ENCODE data around the gene SCGB3A1.

The SCGB3A1 gene

DNA sequence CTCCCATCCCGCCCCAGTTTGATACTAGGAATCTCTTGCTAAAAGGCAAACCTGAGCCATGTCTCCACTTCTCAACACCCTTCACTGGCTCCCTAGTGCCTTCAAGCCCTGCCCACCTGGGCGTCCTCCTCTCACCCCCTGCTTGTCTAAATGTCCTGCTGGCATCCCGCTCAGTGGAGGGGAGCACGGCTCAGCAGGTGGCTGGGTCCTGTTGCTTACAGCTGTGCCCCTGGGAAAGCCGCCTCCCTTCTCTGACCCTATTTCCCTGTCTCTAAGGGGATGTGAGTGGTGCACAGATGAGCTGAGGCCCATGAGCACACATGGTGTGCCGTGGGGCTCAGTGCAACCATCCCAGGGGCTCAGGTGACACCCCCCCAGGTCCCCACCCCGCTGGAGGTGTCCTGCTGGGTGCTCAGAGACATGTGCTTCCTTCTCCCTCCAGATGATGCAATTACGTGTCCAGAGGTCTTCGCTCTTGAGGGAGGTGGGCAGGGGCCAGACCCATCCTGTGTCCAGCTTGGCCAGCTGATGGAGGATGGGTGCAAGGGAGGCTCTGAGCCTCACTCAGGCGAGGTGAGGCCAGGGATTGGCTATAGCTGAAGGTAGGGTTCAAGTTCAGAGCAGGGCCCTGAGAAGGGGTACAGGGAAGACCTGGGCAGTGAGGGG lies 34.0 kb upstream of the SCGB3A1 start:
- no peak for DNase-seq

- DNase-seq: no peak
Measured at GRCh38 chr5:180624587-180624986, 33.3 kb upstream of the SCGB3A1 start.

DNA sequence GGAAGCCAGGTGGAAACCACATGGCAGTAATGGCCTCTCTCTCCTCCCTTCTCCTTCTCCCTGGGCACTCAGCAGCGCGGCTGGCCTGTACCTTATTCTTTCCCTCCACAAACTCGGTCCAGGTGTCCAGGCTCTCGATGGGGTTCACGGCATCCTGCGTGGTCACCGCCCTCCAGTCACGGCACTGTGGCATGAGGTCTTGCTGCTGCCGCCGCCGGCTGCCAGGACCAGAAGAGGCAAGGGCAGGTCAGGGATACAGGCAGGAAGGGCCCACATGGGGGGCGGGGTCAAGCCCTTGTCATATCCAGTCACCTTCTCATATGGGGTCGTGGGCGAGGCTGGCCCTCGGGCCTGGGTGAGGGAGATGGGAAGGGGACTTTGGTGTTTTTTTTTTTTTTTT lies 32.5 kb upstream of the SCGB3A1 start:
- DNase-seq: no peak

DNA sequence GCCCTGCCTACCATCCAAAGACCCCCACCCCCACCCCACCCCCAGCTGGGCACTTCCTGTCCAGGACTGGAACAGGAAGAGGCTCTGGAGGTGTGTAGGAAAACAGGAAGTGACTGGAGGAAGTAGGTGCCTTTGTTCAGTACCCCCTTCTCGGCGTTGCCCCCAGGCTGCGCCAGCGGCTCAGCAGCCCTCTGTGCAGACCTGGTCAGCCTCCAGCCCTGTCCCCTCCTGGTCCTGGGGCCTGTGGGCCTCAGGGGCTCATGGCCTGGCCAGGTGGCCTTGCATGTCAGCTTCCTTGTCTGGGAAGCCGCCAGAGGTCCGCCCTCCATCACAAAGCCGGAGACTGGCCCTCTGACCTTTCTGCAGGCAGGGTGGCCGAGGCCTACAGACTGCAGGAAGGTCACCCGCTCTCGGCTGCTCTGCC lies 32.1 kb upstream of the SCGB3A1 start:
- no peak for DNase-seq

GRCh38 chr5:180622910-180623309 lies 31.6 kb upstream of the SCGB3A1 start:
- no peak for DNase-seq

GRCh38 chr5:180621311-180621710 lies 30.0 kb upstream of the SCGB3A1 start:
- no peak for DNase-seq

GRCh38 chr5:180620014-180620413 lies 28.7 kb upstream of the SCGB3A1 start:
- DNase-seq: no peak

DNA sequence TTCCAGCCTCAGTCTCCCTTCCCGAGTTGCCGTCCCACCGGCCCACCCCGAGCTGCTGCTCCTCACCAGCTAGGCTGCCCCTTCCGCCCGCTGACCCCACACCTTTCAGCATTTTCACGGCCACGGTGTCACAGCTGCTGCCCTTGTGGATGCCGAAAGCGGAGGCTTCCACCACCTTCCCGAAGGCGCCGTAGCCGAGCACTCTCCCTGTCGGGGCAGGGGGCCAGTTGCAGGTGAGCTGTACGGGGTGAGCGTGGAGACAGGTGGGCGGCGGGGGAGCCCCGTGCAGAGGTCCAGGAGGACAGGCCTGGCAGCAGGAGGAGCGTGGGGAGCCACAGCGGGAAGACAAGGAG lies 28.2 kb upstream of the SCGB3A1 start:
- DNase-seq: no peak

- peak; percentile 50 for DNase-seq
Measured at GRCh38 chr5:180618829-180619562, 27.7 kb upstream of the SCGB3A1 start.

- no peak for DNase-seq
Measured at GRCh38 chr5:180618487-180618828, 27.2 kb upstream of the SCGB3A1 start.

DNA sequence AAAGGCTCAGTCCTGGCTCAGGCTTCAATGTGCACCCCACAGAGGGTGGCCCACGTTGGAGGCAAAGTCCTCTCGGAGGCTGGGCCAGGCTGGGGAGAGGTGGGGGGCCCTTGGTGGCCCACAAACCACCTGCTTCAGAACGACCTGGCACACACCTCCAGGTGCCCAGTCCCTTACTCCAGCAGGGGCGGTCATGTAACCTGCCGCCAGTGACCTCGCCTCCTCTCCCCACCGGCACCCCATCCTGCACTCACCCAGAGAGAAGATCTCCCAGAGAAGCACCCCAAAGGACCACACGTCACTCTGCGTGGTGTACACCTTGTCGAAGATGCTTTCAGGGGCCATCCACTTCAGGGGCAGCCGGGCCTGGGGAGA lies 22.5 kb upstream of the SCGB3A1 start:
- DNase-seq: no peak

DNA sequence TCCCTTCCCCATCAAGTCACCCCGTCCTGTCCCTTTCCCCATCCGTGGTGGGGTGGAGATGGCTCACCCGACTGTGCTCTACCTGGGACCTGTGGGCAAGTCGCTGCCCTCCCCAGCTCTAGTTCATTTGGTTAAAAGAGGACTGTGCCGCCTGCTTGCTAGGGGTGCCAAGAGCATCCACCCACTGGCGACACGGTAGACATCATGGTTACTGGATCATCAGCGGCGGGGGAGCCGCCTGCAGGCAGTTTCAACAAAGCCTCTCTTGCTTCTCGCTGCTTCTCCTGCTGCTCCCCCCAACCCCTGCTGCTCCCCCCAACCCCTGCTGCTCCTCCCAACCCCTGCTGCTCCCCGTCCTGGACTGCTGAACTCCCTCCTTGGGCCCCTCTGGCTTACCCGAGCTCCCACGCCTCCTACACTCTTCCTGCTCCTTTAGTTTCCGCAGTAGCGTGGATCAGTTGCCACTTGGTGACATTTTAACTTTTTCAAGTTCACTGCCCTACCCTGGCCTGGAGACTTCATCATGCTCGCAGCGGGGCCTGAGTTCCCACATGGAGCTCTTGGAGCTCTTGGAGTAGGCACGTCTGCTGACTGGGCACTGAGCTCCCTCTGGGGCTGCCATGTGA lies 22.0 kb upstream of the SCGB3A1 start:
- no peak for DNase-seq

GRCh38 chr5:180612683-180613082 lies 21.4 kb upstream of the SCGB3A1 start:
- no peak for DNase-seq

GRCh38 chr5:180611140-180611850 lies 20.0 kb upstream of the SCGB3A1 start:
- no peak for DNase-seq

- DNase-seq: no peak
Measured at GRCh38 chr5:180609817-180610550, 18.7 kb upstream of the SCGB3A1 start.

DNA sequence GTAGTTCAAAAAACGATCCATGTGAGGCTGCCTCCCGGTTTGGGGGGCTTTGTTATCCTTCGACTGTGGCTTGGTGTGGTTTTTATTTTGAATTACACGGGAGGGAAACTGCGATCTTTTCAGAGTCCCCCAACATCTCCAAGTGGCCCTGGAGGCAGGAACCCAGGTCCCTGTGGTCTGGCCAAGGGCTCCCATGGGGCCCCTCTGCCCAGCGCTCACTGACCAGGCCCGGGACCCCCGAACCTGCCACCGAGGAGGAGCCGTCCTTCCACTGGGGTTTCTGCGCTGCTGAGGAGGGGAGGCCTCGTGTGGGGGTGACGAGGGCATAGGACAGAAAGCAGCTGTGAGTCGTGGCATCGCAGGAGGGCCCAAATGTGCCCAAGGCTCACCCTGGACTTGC lies 18.1 kb upstream of the SCGB3A1 start:
- DNase-seq: no peak

DNA sequence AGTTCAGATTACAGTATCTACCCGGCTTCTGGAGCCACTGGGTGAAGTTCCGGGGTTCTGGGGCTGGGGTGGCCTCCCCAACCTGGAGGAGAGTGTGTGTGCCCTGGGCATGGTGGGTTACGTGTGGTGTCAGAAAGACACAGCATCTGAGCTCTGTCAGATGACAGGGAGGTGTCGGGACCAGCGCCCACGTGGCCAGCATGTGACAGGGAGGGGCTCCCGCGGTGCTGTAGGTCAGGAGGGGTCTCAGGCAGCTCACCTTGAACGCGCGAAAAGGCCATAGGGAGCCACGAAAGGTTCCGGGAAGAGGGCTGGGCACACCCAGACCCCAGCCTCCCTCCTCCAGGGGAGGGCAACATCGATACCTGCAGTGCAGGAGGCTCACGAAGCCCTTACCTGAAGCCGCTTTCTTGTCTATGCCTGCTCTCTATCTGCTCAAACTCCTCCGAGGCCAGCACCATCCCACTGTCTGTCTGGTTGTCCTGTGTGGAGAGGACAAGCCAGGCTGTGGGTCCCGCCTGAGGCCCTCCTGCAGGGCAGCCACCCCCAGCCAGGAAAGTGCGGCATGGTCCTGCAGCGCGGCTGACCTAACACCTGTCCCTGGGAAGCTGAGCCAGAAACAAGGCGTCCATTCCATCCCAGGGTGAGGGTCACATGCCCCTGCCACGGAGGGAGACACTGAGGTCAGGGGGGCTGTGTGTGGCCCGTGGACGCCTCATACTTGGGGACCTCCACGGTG lies 17.4 kb upstream of the SCGB3A1 start:
- DNase-seq: no peak

DNA sequence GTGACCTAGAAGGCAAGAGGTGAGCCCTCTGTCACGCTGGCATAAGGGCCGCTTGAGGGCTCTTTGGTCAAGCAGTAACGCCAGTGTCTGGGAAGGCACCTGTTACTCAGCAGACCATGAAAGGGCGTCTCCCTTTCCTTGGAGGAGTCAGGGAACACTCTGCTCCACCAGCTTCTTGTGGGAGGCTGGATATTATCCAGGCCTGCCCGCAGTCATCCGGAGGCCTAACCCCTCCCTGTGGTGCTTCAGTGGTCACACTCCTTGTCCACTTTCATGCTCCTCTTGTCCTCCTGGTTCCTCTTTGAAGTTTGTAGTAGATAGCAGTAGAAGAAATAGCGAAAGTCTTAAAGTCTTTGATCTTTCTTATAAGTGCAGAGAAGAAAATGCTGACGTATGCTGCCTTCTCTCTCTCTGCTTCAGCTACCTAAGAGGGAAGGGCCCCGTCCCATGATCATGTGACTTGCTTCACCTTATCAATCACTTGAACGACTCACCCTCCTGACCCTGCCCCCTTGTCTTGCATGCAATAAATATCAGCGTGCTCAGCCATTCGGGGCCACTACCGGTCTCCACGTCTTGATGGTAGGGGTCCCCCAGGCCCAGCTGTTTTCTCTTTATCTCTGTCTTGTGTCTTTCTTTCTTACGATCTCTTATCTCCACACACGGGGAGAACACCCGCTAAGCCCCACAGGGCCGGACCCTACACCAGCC lies 16.7 kb upstream of the SCGB3A1 start:
- DNase-seq: no peak

GRCh38 chr5:180606215-180606785 lies 15.0 kb upstream of the SCGB3A1 start:
- no peak for DNase-seq

DNA sequence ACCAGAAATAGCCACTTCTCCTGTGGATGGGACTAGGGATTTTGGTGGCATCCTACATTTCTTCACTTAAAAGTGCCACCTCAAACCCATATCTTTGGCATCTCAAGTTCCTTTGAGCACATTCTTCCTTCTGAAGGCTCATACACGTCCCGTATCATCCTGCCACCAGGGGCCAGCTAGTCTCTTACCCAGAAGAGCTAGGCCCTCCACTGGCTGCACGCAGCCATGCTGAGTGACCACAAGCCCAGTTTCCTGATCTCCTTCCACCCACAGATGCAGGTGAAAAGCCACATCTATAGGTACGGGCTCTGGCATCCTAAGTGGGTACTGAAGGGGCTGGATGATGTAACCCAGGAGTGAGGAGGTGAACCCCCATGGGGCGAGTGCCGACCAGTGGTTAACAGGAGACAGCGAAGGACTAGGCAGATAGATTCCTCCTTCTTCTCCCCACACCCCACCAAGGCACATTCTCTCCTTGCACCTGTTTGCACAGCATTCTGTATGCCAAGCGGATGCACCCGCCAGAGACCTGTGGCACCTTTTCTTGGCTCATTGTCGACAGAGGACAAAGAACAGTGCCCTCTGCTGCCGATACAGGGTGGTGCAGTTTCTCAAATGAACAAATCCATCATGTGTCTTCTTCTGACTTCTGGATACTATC lies 14.4 kb upstream of the SCGB3A1 start:
- peak; percentile 71 for DNase-seq

GRCh38 chr5:180604271-180604670 lies 13.0 kb upstream of the SCGB3A1 start:
- DNase-seq: no peak
